GM04504 (cell line): ENCODE measurements around the gene CCBE1.
"Not testable (repeated sequence)": the region's sequence is repeated elsewhere in the genome, so short reads cannot be mapped to it uniquely, and the experiment has no call there.

Experiments used
- DNase-seq: peaks from one replicate; pipeline ENCODE4 v3.0.0-alpha.2; 2012; ENCODE audit warnings: low read depth

The CCBE1 gene

GRCh38 chr18:59539108-59539507 lies 158.1 kb downstream of the CCBE1 start:
- DNase-seq: no peak

GRCh38 chr18:59537579-59537978 lies 159.6 kb downstream of the CCBE1 start:
- DNase-seq: no peak

- peak; percentile 66 for DNase-seq
Observed at GRCh38 chr18:59536166-59536565, 161.1 kb downstream of the CCBE1 start.

- DNase-seq: no peak
Observed at GRCh38 chr18:59535055-59535454, 162.2 kb downstream of the CCBE1 start.

GRCh38 chr18:59528866-59529265 lies 168.4 kb downstream of the CCBE1 start:
- DNase-seq: no peak

GRCh38 chr18:59520562-59521355 lies 176.5 kb downstream of the CCBE1 start:
- DNase-seq: no peak

- no peak for DNase-seq
Observed at GRCh38 chr18:59518705-59519104, 178.5 kb downstream of the CCBE1 start.

- DNase-seq: no peak
Observed at GRCh38 chr18:59517446-59518165, 179.6 kb downstream of the CCBE1 start.

GRCh38 chr18:59516356-59517155 lies 180.7 kb downstream of the CCBE1 start:
- peak; percentile 47 for DNase-seq

GRCh38 chr18:59515956-59516355 lies 181.3 kb downstream of the CCBE1 start:
- DNase-seq: not testable (repeated sequence)

GRCh38 chr18:59515147-59515546 lies 182.1 kb downstream of the CCBE1 start:
- no peak for DNase-seq

- DNase-seq: peak; percentile 48
Observed at GRCh38 chr18:59514203-59514602, 183.0 kb downstream of the CCBE1 start.

GRCh38 chr18:59512025-59512755 lies 185.0 kb downstream of the CCBE1 start:
- no peak for DNase-seq

GRCh38 chr18:59509481-59510442 lies 187.5 kb downstream of the CCBE1 start:
- no peak for DNase-seq

GRCh38 chr18:59505356-59505755 lies 191.9 kb downstream of the CCBE1 start:
- DNase-seq: no peak

- DNase-seq: peak; percentile 89
Observed at GRCh38 chr18:59502274-59503175, 194.7 kb downstream of the CCBE1 start.

- DNase-seq: no peak
Observed at GRCh38 chr18:59501920-59502273, 195.3 kb downstream of the CCBE1 start.

GRCh38 chr18:59500765-59501164 lies 196.5 kb downstream of the CCBE1 start:
- no peak for DNase-seq

- DNase-seq: no peak
Observed at GRCh38 chr18:59498506-59499086, 198.6 kb downstream of the CCBE1 start.
